ENCODE results near the gene VSTM2A.

Gene VSTM2A

DNA sequence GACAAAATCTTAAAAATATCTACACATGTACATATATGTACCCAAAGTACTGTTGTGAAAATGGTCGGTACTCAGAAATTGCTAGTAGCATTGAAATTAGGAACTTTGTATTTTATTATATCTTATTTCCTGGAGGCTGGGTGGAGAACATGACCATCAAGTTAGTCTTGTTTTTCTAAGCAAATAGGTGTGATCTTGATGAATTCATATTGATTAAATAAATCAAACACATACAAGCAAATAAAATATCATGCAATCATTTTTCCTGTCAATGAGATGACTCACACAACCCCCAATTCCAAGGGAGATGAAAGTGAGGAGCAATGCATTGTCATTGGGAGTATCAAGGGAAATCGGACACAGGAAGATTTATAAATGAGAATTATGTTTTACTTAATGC, 18.0 kb downstream of the VSTM2A start:
- no peak overlapping the region for H2AFZ ChIP-seq (ENCODE audit: low read depth, low read length)
- no peaks in the 10 kb centered on the region for H3K9me3 ChIP-seq (ENCODE audit: low read length)
- H3K4me3 ChIP-seq (ENCODE audit: low read length): no peak overlapping the region
- no peaks in the 10 kb centered on the region for H3K36me3 ChIP-seq (ENCODE audit: insufficient read depth, low read length)
- H3K4me1 ChIP-seq (ENCODE audit: insufficient read depth, low read length): no peaks in the 10 kb centered on the region
- H3K27me3 ChIP-seq (ENCODE audit: insufficient read depth, low read length): no peaks in the 10 kb centered on the region

- Histone ChIP-seq H3K4me1 (ENCODE audit: insufficient read depth, low read length) (no peaks in the 10 kb centered on the region), H3K27me3 (ENCODE audit: insufficient read depth, low read length) (no peaks in the 10 kb centered on the region), H3K36me3 (ENCODE audit: insufficient read depth, low read length) (no peaks in the 10 kb centered on the region), H3K4me3 (ENCODE audit: low read length) (no peak overlapping the region), H2AFZ (ENCODE audit: low read depth, low read length) (no peak overlapping the region), H3K9me3 (ENCODE audit: low read length) (no peaks in the 10 kb centered on the region)
Measured at GRCh38 chr7:54560723-54561122, 18.5 kb downstream of the VSTM2A start.

DNA sequence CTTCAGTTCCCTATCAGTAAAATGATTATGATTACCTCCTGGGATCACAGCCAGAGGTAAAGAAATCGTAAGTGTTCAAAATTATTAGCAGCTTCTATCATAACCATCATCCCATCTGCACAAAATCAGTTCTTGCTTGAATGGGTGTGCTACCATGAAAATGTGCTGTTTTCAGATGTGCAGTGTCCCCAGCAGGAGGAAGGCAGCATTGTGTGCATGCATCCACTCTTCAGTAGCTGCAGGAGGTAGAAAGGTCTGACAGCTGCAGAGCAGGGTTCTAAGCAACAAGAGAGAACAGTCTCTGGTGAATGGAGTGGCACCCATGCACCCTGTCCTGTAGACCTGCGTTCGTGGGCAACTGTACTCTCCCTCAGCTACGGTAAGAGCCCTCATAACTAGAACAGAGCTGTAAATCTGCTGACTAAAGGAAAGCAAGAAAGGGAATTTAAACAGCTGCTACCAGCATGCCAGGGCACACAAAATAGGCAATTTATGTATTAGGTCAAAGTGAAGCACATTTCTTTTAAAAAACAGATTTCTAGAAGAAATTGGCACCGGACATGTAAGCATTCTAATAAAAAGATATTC, 21.2 kb downstream of the VSTM2A start:
- Histone ChIP-seq H2AFZ (ENCODE audit: low read depth, low read length) (no peak overlapping the region), H3K27me3 (ENCODE audit: insufficient read depth, low read length) (no peaks in the 10 kb centered on the region), H3K4me3 (ENCODE audit: low read length) (no peak overlapping the region), H3K9me3 (ENCODE audit: low read length) (no peaks in the 10 kb centered on the region), H3K4me1 (ENCODE audit: insufficient read depth, low read length) (no peaks in the 10 kb centered on the region), H3K36me3 (ENCODE audit: insufficient read depth, low read length) (no peaks in the 10 kb centered on the region)

- Histone ChIP-seq H3K9me3 (ENCODE audit: low read length) (no peaks in the 10 kb centered on the region), H2AFZ (ENCODE audit: low read depth, low read length) (no peak overlapping the region), H3K27me3 (ENCODE audit: insufficient read depth, low read length) (no peaks in the 10 kb centered on the region), H3K4me1 (ENCODE audit: insufficient read depth, low read length) (no peaks in the 10 kb centered on the region), H3K36me3 (ENCODE audit: insufficient read depth, low read length) (no peaks in the 10 kb centered on the region), H3K4me3 (ENCODE audit: low read length) (no peak overlapping the region)
Measured at GRCh38 chr7:54565432-54565831, 23.3 kb downstream of the VSTM2A start.

DNA sequence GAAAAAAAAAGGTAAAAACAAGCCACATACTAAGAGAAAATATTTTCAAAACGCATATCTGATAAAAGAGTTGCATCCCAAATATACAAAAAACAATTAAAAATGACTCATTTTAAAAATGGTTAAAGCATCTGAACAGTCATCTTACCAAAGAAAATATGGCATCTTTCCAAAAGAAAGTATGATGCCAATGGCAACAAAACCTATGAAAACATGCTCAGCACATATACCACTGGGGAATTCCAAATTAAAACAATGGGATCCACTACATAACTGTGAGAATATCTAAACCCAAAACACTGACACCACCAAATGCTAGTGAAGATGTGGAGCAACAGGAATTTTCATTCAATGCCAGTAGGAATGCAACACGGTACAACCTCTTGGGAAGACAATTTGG, 39.3 kb downstream of the VSTM2A start:
- Histone ChIP-seq H3K27me3 (ENCODE audit: insufficient read depth, low read length) (no peaks in the 10 kb centered on the region), H2AFZ (ENCODE audit: low read depth, low read length) (no peak overlapping the region), H3K4me1 (ENCODE audit: insufficient read depth, low read length) (no peaks in the 10 kb centered on the region), H3K9me3 (ENCODE audit: low read length) (no peaks in the 10 kb centered on the region), H3K4me3 (ENCODE audit: low read length) (no peak overlapping the region), H3K36me3 (ENCODE audit: insufficient read depth, low read length) (no peaks in the 10 kb centered on the region)

DNA sequence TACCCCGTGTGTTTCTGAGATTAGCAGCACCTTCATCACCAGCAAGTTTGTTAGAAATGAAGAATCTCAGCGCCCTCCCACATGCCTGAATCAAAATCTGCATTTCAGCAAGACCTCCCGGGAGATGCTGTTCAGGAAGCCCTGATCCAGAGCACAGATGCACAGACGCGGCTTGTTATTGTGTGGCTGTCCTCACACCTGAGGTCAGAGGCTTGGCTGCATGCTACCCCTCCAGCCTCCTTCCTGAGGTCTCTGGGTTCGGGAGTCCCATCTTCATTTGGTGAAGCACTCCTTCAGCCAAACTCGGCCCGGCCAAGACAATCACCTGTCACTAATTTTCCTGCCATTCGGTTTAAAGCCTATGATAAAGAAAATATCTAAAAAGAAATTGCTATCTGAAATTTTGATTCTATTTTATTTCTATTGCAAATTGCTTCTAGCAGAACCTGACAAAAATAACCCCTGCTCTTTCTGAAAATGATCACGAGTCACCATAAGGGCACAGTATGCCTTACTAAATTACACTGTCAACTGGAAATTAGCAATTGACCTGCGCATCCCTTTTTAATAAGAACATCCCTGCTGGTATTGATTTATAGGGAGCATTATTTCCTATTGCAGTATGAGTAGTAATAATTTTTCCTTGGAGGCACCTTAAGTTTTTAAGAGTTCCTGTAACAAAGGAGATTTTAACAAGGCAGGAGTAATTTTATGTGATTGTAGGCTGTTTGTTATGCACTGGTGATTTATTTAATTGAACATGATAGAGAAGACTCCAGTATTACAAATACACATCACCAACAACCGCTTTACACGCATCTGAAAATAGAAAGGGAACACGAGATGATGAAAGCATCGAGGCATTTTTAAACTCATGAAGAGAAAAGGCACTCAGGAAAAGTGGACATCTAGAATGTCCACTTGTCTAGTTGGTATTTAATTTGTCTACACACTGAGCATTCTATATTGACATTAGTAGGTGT, 49.5 kb downstream of the VSTM2A start:
- Histone ChIP-seq H3K27me3 (ENCODE audit: insufficient read depth, low read length) (no peaks in the 10 kb centered on the region), H3K36me3 (ENCODE audit: insufficient read depth, low read length) (no peaks in the 10 kb centered on the region), H3K4me3 (ENCODE audit: low read length) (no peak overlapping the region), H2AFZ (ENCODE audit: low read depth, low read length) (no peak overlapping the region), H3K9me3 (ENCODE audit: low read length) (no peaks in the 10 kb centered on the region), H3K4me1 (ENCODE audit: insufficient read depth, low read length) (no peaks in the 10 kb centered on the region)

GRCh38 chr7:54596747-54597146, 54.6 kb downstream of the VSTM2A start:
- no peak overlapping the region for H2AFZ ChIP-seq (ENCODE audit: low read depth, low read length)
- H3K4me3 ChIP-seq (ENCODE audit: low read length): no peak overlapping the region
- H3K36me3 ChIP-seq (ENCODE audit: insufficient read depth, low read length): no peaks in the 10 kb centered on the region
- no peaks in the 10 kb centered on the region for H3K9me3 ChIP-seq (ENCODE audit: low read length)
- H3K27me3 ChIP-seq (ENCODE audit: insufficient read depth, low read length): no peaks in the 10 kb centered on the region
- H3K4me1 ChIP-seq (ENCODE audit: insufficient read depth, low read length): no peaks in the 10 kb centered on the region

DNA sequence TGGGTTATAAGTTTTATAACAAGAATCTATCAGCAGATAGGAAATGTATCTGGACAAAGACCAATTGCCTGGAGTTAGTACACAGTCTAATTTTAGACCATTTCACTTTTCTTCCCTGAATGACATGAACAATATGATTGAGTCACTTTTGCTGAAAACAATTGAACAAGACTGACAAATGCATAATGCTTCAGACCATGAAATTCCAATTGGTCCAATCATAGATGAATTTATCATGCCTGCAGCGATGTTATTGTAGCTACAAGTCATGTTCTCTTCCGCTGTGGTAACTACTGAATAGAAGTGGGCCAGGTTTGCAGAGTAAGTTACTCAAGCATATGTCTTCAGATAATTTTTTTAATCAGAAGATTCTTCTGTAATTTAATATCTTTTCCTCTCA, 73.4 kb downstream of the VSTM2A start:
- Histone ChIP-seq H3K36me3 (ENCODE audit: insufficient read depth, low read length) (no peaks in the 10 kb centered on the region), H2AFZ (ENCODE audit: low read depth, low read length) (no peak overlapping the region), H3K9me3 (ENCODE audit: low read length) (no peaks in the 10 kb centered on the region), H3K4me3 (ENCODE audit: low read length) (no peak overlapping the region), H3K27me3 (ENCODE audit: insufficient read depth, low read length) (no peaks in the 10 kb centered on the region), H3K4me1 (ENCODE audit: insufficient read depth, low read length) (no peaks in the 10 kb centered on the region)

Data from neuron (in vitro differentiated cells).